Globus pallidus (tissue), 1 donor: ENCODE data around the gene TCF3.

Experiments used
- DNase-seq: peaks from one replicate; pipeline ENCODE4 v3.0.0-alpha.2; 2015; ENCODE audit warnings: low spot score

Gene TCF3

DNA sequence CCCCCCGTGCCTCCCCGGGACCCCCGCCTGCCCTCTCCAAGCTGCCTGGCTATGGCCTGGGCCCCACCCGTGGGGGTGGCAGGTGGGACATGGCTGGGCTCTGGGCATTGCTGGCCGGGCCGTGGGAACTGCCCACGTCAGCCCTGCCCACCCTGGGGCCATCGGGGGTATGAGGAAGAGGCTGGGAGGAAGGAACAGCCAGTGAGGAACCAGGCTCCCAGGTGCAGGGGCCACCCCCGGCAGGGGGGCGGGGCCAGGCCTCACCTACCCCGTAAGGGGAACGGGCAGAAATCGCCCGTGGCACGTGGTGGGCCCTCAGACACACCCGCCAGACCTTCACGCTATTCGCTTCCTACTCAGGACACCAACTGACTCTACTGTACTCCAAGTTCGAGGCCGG is 22.4 kb downstream of the TCF3 start:
- DNase-seq = no peak

DNA sequence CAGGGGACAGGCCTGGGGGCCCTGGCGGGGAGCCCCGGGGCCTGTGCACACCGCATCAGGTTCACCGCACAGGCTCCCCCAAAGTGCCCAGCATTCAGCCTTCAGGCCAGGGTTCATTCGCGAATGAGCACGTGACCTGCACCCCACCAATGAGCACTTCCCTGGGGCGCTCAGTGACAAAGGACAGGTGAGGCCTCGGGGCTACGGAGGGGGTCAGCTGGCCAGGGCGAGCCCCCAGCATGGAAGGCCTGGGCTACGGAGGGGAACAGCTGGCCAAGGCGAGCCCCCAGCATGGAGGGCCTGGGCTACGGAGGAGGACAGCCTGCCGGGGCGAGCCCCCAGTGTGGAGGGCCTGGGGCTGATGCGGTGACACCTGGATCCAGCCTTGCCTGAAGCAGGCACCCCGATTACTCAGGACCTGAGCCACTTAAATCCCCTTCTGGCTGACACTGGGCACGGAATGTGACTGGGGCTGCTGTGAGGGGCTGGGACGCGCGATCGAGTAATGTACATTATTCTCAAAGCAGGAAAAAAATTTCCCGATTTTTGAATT is 23.1 kb downstream of the TCF3 start:
- no peak for DNase-seq

DNA sequence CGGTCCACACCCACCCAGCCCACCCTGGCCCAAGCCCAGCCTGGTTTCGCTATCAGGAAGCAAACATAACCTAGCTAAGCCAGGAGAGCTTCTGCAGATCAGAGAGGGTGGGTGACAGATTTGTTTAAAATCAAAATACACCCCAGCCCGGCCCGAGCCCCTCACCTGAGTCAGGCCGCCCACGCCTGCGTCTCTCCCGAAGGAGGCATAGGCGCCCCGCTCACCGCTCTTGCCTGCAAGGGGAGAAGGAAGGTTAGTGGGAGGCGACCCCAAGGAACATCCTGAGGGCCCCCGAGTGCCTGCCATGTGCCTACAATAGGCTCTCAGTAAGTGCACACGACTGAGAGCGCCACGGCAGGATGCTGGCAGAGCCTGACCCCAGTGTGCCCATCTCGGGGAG is 25.2 kb downstream of the TCF3 start:
- DNase-seq = no peak

DNA sequence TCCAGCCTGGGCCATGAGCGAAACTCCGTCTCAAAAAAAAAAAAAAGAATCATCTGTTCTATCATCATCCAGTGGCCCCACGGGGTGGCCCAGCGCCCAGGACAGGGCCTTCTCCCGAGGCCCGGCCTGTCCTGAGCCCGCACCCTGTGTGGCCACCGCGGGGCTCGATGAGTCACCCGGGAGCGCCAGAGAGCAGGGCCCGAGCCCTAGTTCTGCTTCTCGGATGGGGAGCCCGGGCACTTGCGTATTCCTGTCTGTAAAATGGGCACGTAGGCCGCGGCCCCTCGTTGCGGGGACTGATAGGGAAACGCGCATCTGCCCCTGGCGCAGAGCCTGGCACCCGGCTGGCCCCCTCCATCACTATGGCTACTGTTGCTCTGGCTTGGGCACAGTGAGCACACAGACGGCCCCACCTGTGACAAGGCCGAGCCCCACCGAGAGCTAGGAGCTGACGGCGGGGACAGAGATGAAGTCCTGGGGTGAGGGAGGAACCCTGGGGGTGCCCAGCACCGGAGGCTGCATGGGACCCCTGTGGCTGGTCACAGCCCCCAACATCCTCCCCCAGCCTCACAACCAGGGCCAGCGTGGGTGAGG is 25.9 kb downstream of the TCF3 start:
- no peak for DNase-seq

DNA sequence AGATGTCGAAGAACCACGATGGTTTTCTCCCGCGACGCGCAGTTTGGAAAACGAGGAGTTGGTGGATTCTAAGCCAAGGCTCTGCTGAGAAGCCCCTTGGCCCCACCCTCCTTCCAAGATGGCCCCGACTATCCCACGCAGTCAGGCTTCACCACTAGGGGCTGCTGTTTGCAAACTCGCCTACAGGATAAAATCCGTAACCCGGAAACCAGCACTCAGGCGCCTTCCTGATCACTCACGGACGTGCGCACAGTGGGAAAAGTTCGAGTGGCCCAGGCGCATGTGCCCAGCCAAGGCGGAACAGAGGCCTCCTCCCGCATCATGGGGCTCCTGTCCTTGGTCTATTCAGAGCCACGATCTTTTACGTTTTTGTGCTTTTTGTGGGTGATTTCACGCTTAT is 28.0 kb downstream of the TCF3 start:
- peak; percentile 29 for DNase-seq

DNA sequence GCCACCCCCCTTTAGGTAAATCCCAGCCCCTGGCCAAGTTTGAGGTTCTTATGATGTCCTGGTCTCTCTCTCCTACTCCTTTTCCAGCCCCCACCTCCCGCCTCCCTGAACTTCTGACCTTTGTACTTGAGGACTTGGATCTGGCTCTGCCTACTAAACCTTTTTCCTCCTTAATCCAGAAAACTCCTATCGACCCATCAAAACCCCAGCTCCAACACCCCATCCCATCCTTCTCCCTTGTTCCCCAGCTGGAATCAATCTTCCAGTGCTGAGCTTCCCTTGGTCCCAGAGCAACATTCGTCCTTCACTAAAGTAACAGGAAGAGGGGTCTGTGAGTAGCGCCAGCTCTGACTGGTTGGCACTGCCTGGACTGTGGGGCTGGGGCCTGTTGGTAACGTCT is 29.9 kb downstream of the TCF3 start:
- DNase-seq = no peak

DNA sequence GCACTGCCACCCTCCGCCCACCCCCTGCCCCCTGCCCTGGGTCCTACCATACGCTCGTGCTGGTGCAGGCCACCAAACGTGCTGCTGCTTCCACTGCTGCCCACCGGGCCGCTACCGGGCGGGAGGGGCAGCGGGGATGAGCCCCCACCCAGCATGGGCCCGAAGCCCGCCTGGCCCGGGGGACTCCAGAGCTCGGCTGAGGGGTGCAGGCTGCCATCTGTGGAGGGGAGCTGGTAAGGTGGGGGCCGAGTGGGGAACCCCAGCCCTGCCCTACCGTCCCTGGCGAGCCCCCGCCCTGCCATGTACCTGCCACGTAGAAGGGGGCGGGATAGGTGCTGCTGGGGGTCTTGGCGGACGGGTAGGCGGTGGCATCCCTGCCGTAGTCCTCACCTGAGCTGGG is 30.4 kb downstream of the TCF3 start:
- no peak for DNase-seq

DNA sequence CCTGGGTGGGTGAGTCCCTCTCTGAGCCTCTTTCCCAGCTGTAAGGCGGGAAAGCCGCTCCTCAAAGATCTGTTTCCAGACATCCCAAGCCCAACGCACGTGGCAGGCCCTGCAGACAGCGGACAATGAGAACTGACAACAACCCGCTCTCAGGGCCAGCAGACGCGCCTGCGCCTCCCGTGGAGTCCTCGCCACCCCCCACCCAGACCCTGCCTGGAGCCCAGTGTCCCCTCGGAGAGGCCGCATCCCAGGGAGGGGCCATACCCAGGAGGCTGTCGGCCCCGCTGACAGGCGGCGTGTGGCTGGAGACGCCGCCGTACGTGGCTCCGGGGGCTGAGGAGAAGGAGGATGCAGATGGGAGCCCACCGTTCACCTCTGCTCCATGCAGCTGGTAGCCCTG is 30.8 kb downstream of the TCF3 start:
- DNase-seq = no peak

DNA sequence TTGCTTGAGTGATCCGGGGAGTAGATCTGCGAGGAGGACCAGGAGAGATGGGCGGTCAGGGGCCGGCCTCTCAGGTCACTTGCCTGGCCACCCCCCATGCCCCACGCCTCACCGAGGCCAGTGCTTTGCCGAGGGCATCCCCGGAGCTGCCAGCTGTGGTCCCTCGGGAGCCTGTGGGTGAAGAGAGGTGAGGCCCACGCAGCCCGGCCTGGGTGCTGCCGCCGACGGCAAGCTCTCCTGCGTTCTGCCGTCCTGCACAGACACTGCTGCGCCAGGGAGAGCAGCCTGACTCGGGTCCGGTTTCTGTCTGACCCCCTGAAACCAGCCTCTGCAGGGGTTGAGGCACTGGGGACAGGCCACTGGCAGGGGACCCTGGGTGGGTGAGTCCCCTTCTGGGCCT is 31.4 kb downstream of the TCF3 start:
- DNase-seq = no peak

DNA sequence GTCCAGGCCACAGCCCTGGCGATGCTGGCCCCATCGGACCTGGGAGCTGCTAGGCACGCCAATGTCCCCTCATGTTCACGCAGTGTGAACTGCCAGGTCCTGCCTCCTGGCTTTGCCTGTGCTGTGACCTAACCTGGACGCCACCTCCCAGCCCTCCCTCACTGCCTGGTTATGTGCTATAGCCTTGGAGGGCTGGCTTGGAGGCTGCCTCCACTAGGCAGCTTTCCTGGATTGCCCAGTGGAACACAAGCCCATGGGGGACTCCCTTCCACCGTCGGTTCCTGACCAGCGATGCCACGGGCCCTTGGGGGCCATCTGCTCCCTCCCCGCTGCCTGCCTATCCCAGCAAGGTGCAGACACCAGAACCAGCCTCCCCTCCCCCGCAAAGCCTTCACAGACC is 31.9 kb downstream of the TCF3 start:
- DNase-seq = no peak

DNA sequence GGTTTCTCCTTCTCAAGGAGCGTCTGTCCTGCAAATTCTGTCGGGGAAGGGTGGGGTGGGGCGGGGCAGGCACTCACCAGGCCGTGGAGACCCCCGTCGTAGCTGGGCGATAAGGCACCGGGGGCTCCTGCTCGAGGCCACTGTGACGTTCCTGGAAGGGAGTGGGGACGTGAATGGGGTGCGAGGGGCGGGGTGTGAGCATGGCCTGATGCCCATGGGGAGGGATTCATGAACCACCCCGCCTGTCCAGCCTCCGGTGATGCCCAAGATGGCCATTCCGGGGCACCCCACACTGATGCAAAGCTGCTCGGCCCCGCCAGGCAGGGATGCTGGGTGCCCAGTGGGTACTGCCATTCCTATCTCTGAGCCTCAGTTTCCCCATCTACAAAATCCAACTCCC is 32.7 kb downstream of the TCF3 start:
- no peak for DNase-seq

DNA sequence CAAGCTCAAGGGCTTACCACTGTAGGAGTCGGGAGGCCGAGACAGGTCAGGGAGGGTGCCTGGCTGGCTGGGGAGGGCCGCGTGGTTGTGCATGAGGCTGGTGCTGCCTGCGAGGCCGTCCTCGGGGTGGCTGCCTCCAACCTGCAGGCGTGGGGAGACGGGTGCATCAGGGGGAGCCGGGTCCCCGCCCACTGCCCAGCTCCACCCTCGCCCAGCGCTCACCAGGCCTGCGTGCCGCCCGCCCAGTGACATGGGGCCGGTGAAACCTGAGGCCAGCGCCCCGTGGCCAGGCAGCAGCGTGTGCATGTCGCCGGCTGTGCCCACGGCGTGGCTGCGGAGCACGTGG is 33.3 kb downstream of the TCF3 start:
- no peak for DNase-seq

DNA sequence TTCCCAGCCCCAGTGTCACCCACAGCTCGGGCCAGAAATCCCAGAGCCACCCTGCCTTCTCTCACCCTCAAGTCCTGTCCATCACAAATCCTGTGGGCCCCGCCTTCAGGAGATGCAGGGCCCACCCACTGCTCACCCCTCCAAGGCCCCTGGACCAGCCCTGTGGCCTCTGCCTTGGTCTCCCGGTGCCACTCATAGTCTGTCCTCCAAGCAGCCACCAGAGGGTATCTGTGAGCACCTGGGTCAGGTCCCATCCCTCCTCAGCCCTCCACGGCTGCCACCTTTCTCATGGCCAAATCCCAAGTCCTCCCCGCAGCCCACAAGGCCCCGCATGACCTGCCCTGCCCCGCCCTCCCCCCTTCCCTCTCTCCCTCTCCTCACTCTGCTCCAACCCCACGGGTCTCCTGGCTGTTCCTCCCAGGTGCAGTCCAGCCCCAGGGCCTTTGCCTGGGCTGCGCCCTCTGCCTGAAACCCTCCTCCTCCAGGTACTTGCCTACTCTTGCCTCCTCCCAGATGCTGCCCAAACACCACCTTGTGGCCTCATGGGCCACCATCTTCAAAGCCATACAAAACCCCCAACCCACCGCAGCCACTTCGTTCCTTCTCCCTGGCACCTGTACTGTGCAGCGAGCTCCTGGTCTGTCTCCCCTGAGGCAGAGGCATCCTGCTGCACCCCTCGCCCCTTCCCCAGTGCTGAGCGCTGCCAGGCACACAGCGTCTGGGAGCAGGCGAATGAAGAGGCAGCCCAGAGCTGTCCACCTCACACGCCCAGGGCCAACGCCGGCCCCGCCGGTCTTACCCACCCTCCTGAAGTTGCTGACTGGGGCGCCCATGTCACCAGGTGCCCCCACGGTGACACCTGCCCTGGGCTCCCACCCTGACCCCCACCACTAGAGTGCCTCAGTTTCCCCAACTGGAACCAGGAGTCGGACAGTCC is 34.0 kb downstream of the TCF3 start:
- DNase-seq = no peak

DNA sequence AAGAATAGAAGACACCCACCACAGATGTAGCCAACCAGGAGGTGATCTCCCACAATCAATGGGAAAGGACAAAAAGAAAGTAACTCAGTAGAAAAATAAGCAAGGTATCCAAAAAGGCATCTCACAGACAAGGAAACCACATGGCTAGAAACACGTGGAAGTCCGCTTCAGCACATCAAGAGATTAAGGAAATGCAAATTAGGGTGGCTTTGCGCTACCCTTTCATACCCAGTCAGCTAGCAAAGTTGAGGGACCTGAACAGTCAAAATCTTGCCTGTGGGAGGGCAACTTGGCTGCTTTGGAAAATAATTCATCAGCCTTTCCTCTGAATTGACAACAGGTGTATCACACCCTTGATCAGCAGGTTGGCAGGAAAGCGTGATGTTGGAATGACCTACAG is 35.5 kb downstream of the TCF3 start:
- DNase-seq = no peak

DNA sequence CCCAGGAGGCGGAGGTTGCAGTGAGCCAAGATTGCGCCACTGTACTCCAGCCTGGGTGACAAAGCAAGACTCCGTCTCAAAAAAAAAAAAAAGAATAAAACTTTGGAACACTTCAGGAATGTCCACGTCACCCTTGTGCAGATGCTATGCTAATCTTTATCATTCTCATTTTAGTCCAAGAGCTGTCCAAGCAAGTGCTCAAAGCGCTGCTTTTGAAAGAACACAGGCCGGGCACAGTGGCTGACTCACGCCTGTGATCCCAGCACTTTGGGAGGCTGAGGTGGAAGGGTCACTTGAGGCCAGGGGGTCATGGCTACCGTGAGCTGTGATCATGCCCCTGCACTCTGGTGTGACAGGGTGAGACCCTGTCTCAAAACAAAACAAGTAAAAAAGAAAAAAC is 36.0 kb downstream of the TCF3 start:
- no peak for DNase-seq

DNA sequence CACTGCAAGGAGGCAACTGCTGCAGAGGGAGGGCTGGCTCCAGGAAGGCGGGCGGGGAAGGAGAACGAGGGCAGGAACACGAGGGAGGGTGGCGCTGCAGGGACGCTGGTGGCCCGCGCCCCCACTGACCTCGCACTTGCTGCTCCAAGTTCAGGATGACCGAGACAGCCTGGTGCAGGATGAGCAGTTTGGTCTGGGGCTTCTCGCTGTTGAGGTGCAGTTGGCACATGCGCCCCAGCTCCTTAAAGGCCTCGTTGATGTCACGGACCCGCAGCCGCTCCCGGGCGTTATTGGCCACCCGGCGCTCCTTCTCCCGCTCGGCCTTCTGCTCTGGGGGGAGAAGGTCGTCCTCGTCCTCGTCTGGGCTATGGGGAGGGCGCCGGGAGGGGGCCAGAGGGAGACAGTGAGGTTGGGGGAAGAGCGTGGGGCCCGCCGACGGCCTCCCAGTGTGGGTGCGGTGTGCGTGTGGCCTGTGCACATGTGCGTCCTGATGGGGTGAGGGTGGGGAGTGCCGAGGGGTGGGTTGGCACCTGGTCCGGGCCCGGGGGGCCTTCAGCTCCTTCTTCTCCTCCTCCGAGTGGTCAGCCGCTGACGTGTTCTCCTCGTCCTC is 37.2 kb downstream of the TCF3 start:
- no peak for DNase-seq

DNA sequence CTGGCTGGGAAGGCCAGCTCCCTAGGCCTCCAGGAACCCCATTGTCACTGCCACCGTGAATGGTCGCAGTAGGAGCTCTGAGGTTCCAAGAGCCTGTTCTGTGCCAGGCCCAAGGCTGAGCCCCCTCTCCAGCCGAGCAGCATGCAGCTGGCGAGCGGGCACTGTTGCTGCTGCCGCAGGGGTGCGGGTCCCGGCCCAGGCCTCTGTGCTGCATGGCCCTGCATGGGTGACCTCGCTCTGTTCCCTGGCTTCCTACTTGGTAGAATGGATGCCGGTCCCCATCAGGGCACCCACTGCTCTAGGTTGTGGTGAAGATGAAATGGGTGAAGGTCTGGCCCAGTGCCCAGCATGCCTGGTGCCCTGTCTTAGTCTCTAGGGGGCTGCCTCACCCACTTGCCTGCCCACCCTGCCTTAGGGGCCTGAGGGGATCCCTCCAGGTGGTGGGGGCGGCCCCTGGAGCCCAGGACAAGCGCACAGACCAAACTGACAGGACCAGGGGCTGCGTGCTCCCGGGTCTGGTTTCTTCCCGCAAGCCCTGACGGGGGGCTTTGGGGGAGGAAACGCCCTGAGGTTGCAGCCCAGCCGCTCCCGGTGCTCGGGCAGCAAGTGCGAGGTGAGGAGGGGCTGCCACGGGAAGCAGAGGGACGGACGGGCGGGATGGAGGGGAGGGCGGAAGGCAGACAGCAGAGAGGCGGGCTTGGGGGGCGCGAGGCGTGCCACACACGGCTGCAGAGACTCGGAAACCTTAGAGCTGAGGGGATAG is 38.4 kb downstream of the TCF3 start:
- DNase-seq = no peak

DNA sequence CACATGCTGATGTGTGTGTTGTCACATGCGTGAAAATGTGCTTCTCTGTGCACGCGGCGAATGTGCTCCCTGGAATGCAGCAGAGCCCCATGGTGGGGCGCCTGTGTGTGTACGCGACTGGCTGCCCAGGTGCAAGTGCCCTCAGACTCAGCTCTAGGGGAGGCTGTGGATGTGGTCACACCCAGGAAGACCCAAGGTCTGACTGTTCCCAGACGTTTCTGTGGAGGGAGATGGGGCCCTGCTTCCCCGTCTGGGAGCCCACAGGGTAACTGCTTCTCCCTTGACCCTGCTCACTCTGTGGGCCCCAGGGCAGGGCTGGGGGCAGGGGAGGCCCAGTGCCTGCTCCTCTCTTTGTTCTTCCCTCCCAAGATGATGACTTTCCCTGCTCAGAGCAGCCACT is 39.3 kb downstream of the TCF3 start:
- DNase-seq = no peak

DNA sequence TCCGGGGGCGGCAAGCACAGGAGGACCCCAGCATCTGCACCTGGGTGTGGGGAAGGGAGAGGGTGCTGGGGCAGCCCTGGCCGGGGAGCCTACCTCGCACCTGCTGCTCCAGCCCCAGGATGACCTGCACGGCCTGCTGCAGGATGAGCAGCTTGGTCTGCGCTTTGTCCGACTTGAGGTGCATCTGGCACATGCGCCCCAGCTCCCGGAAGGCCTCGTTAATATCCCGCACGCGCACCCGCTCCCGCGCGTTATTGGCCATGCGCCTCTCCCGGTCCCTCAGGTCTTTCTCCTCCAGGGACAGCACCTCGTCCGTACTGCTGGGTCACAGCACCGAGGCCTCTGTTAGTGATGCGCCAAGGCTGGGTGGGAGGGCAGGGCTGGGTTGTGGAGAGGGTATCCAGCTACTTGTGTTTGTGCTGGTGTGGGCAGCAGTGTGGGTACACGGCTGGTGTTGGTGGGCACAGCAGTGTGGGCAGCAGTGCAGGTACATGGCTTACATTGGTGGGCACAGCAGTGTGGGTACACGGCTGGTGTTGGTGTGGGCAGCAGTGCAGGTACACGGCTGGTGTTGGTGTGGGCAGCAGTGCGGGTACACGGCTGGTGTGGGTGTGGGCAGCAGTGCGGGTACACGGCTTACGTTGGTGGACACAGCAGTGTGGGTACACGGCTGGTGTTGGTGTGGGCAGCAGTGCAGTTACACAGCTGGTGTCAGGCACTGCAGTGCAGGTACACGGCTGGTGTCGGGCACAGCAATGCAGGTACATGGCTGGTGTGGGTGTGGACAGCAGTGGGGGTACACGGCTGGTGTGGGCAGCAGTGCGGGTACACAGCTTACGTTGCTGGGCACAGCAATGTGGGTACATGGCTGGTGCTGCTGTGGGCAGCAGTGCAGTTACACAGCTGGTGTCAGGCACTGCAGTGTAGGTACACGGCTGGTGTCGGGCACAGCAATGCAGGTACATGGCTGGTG is 40.0 kb downstream of the TCF3 start:
- no peak for DNase-seq

DNA sequence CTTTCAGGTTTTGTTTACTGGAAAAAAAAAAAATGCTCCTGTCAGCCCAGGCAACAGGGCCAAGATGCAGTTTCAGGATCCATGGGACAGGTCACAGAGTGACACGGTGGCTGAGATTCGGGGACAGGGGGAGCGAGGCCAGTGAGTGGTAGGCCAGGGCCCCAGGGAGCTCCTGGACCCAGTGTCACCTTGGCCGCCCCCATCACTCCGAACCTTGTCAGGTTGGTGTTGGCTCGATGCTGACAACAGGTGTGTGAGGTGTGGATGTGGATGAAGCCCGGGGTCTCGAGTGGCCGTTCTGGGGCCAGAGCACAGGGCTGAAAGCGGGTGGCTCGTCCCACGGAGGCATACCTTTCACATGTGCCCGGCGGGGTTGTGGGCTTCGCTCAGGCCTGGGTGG is 41.1 kb downstream of the TCF3 start:
- no peak for DNase-seq

DNA sequence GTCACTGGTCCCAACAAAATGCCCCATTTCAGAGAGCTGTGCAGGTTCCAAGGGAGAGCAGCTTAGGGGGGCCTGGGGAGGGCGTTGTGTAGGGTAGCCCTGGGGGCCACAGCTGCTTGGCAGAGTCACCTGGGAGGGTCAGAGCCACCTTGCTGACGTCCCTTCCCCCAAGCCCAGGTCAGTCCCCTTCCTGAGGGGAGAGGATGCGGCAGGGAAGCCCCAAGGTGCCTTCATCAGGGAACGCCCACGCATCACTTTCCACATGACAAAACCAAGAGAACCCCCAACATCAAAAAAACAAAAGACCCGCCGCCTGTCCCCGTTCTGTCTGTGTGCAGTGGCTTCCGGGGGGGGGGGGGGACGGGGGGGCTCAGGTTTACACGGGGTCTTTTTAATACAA is 41.8 kb downstream of the TCF3 start:
- DNase-seq = no peak
